Posterior cingulate gyrus (tissue), 11 donors: ENCODE measurements around the gene CHCHD5.
"Not testable (repeated sequence)": the region's sequence is repeated elsewhere in the genome, so short reads cannot be mapped to it uniquely, and the experiment has no call there.

Experiments
- DNase-seq, 10 donors: peaks; one replicate each; pipeline versions ENCODE4 v3.0.0 to v3.0.0-alpha.2; 2020 to 2021; ENCODE audit warnings: mixed read lengths in 3 of 10
- intact Hi-C: fragments of 100-400 bp; cut with DNase I; formaldehyde crosslinking; loops from one replicate; pipeline ENCODE4 v1.15.1; 2023

The CHCHD5 gene

GRCh38 chr2:112584134-112584890 is at the start of gene CHCHD5:
CHCHD5 (plus strand) TSS chr2:112584609; CDS start chr2:112584648, 39 bp downstream.
- peak; percentile 90 to 99 (median 96) for DNase-seq
- intact Hi-C loops, result loop anchor here (1.0 to 5.0 kb wide), 2 partner anchors 103 to 327 kb away; partner anchors contain the start of gene ZC3H8

DNA sequence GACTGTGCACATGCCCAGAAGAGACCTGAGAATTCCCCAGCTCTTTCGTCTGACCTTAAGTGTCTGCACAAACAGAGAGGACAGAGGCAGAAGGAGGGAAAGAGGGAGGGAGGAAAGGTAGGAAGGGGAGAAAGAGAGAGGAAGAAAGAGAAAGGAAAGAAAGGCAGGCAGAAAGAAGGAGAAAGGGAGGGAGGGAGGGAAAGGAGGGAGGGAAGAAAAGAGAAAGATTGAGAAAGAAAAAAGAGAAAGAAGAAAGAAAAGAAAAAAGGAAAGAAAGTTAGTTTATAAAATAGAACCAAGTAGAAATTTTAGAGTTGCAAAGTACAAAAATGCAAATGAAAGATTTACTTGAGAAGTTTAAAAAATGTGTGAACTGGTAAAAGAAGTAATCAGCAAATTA is 49.6 kb upstream of the CHCHD5 start:
- intact Hi-C loops, result no loop called here
- no peak for DNase-seq

- DNase-seq, intact Hi-C loops: not testable (repeated sequence)
These were observed 47.7 kb upstream of the CHCHD5 start for GRCh38 chr2:112536665-112537064.

GRCh38 chr2:112539306-112539705 is 45.1 kb upstream of the CHCHD5 start:
- intact Hi-C loops, result no loop called here

GRCh38 chr2:112540906-112541305 is 43.5 kb upstream of the CHCHD5 start:
- no peak for DNase-seq
- intact Hi-C loops, result no loop called here

More at GRCh38 chr2:112539306-112539705, 45.1 kb upstream of the CHCHD5 start:
- no peak for DNase-seq

DNA sequence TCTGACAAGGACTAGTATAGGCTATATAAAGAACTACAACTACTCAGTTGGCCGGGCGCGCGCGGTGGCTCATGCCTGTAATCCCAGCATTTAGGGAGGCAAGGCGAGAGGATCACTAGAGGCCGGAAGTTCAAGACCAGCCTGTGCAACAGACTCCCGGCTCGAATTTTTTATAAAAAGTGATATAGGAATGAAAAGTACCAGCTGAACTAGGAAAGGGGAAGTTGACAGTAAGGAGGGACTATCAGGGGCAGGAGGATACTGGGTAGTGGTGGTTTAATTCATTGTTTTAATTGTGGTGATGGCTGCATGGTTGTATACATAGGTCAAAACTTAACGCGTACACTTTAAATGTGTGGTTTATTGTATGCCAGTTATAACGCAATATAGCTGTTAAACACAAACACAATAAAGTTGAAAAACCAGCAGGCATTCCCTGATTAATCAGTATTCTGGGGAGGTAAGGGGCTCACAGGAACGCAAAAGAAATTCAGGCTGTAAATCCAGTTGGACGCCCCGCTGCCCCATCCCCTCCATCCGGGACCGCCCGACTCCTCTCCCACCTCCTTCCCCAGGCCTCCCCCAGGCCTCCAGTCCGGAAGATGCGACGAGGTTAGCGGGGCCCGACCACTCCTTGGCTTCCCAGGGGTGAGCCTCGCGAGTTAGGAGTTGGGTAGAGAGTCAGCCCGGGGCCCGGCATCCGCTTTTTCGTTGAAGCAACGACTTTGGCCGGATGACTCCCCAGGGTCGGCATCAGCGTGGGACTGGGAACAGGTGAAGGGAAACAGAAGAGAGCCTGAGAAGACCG is 42.9 kb upstream of the CHCHD5 start:
- DNase-seq, result peak in 9 of 10 donors; percentile 63 to 96 (median 78)
- intact Hi-C loops, result no loop called here

DNA sequence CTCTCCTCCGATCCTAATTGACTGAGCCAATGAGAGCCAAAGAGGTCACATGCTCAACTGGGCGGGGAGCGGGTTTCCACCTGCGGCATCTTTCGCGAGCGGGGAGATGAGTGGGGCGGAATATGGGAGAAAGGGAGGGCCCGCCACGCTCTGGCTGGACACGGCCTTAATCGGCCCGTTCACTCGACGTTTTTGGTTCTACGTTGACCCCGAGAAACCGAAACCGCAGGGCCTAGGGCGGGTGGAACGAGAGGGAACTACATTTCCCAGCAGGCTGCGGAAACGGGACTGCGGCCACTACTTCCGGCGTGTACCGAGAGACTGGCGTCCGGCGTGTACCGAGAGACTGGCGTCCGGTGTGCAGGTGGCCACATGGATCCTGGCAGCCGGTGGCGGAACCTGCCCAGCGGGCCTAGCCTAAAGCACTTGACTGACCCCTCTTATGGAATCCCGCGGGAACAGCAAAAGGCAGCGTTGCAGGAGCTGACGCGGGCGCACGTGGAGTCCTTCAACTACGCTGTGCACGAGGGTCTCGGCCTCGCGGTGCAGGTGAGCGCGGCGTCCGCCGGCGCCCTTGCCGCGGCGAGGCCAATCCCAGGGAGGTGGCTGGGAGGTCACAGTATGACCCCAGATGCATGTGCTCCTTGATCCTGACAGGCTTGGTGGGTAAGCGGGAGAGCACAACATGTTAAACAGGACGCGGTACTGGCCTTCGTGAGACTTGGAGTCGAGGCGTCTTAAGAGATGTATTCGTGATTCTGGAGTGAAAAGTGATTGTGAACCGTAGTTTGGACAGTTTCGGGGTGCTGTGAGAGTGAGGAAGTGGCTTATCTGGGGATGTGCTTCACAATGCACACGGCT is 42.1 kb upstream of the CHCHD5 start, which contains the start of gene POLR1B:
POLR1B (plus strand) TSS at position 343 of the 861 bp plus-strand sequence; CDS start at position 373, 30 bp downstream.
- peak; percentile 81 to 98 (median 88) for DNase-seq
- intact Hi-C loops, result no loop called here

DNA sequence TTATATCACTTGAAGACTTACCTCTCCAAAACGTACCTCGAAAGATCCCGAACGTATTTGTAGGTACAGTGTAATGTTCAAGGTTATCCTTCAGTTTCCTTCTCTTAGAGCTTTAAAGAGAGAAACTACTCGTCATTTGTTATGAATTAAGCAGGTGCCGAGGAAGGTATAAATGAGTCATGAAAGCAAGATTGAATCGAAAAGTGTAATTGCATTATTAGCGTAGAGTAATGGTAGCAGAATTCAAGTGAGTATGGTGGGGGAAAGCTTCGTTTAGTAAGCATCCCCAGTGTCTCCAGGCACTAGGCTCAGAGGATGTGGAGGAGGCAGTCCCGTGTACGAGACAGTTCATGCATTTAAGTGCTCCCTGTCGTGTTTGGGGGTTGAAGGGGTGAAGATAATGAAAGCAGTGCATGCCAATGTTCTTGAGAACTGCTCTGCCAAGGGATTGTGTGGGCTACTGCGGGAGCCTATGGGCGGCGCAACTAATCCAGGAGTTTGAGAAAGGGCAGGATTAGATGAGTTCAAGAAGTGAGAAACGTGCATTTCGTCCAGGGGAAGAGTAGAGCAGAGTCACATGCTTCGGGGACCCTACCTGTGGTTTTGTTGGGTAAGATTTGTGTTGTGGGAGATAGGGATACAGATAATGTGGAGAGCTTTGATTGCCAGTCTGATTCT is 41.3 kb upstream of the CHCHD5 start:
- intact Hi-C loops, result no loop called here
- peak in 1 of 10 donors; percentile 39 for DNase-seq

GRCh38 chr2:112547333-112547732 is 37.1 kb upstream of the CHCHD5 start:
- intact Hi-C loops, result no loop called here
- no peak for DNase-seq

DNA sequence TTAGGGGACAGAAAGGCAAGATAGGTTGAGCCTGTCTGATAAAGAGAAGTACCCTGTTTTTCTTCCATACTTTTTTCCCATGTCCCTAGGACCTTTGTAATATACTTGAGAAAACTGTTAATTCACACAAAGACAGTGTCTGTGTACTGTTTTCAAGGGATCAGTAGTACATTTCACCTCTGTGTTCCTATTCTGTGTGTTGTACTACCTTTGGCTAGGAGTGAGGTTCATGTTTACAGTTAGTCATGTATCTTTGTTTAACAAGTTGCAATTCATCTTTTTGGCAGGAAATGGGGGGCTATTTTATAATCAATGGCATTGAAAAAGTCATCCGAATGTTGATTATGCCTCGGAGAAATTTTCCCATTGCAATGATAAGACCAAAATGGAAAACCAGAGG is 35.4 kb upstream of the CHCHD5 start:
- DNase-seq, result no peak
- intact Hi-C loops, result no loop called here

- intact Hi-C loops, result no loop called here
- DNase-seq, result no peak
These were observed 18.3 kb upstream of the CHCHD5 start for GRCh38 chr2:112566104-112566503.

- intact Hi-C loops, DNase-seq: not testable (repeated sequence)
These were observed 17.9 kb upstream of the CHCHD5 start for GRCh38 chr2:112566508-112566907.

GRCh38 chr2:112572005-112572404 is 12.4 kb upstream of the CHCHD5 start:
- intact Hi-C loops, result no loop called here

DNA sequence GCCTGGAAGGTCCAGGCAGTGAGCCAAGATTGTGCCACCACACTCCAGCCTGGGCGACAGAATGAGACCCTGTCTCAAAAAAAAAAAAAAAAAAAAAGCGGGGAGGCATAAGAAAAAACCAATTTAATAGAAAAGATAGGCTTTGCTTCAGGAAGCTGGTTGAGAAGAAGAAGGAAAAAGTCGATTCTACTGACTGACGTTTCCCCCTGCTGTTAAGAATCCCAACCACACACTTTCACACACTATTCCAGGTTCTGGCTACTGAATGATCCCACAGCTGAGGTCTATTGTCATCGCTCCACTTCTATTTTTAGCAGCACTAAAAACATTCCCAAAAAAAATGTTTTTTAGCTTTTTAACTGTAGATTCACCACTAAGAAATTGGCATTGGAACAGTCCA is 6.7 kb upstream of the CHCHD5 start:
- intact Hi-C loops, result no loop called here
- no peak for DNase-seq

More at GRCh38 chr2:112572005-112572404, 12.4 kb upstream of the CHCHD5 start:
- no peak for DNase-seq

GRCh38 chr2:112579241-112579640 is 5.2 kb upstream of the CHCHD5 start:
- intact Hi-C loops, result no loop called here
- no peak for DNase-seq

DNA sequence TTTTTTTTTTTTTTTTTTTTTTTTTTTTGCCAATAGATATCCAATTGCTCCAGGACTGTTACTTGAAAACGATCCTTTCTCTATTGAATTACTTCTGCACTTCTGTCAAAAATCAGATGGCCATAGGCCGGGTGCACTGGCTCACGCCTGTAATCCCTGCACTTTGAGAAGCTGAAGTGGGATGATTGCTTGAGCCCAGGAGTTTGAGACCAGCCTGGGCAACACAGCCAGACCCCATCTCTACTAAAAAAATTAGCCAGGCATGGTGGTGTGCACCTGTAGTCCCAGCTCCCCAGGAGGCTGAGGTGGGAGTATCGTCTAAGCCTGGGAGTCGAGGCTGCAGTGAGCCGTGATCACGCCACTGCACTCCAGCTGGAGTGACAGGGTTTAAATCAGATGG is 4.3 kb upstream of the CHCHD5 start:
- intact Hi-C loops, result loop anchor here (5.0 kb wide), 1 partner anchor 323 kb away; the partner anchor contains the start of gene ZC3H8
- no peak for DNase-seq

- DNase-seq, result no peak
- intact Hi-C loops, result loop anchor here (5.0 kb wide), 1 partner anchor 325 kb away; the partner anchor contains the start of gene ZC3H8
These were observed 2.1 kb upstream of the CHCHD5 start for GRCh38 chr2:112582314-112582746.

- intact Hi-C loops, result loop anchor here (1.0 to 5.0 kb wide), 2 partner anchors 102 to 326 kb away; partner anchors contain the start of gene ZC3H8
These were observed 794 bp upstream of the CHCHD5 start for GRCh38 chr2:112583497-112584133.

DNA sequence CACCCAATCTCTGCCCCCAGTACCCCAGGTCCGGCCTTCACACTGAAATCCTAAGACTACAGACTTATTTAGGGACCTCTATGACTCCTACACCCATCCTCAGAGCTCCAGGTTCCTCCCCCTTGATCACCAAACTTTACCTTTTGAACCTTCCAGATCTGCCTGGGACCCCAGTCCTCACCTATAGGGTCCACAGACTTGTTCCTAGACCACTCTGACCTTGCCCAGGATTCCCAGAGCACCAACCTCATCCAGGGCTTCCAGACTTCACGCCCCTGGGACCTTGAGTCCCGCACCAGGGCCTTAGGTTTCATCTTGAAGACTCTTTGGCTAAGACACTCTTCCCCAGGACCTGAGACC is 462 bp downstream of the CHCHD5 start:
- intact Hi-C loops, result loop anchor here (1.0 to 5.0 kb wide), 2 partner anchors 104 to 328 kb away; partner anchors contain the start of gene ZC3H8
- no peak for DNase-seq

More at GRCh38 chr2:112583497-112584133, 794 bp upstream of the CHCHD5 start:
- DNase-seq, result no peak
